Loucy (cell line): ENCODE measurements around the gene PATZ1.

ENCODE experiments used
- CTCF ChIP-seq: fragments of 200-600 bp; sonication (generic); conservative IDR thresholded peaks from 2 replicates; pipeline ENCODE4 v1.5.1; 2014; ENCODE audit warnings: mild to moderate bottlenecking, antibody characterized with exemption, low read length
- EZH2phosphoT487 ChIP-seq: fragments of 200-600 bp; IDR thresholded peaks from 2 replicates; pipeline ENCODE4 v1.6.1; 2018; ENCODE audit warnings: antibody characterized with exemption, mild to moderate bottlenecking, moderate library complexity, borderline replicate concordance

GRCh38 chr22:31291481-31292235 is 54.5 kb downstream of the PATZ1 start:
- TF ChIP-seq CTCF (no peak), EZH2phosphoT487 (no peak)
